Panc1 (cell line): ENCODE results near the gene TERT.

ENCODE experiments used
- TCF7L2 ChIP-seq: IDR thresholded peaks from 2 replicates; pipeline ENCODE4 v1.6.1; 2011; ENCODE audit warnings: mild to moderate bottlenecking, low read depth, low read length, inconsistent platforms
- TF ChIP-seq, protein P1 (sequence below), 2 experiments: IDR thresholded peaks; 2 replicates each; pipeline ENCODE4 v1.6.1; 2011 to 2012; ENCODE audit warnings: low read depth in 2 of 2, control low read depth in 1 of 2, low read length in 1 of 2, mild to moderate bottlenecking in 1 of 2, moderate library complexity in 1 of 2; ENCODE audit not compliant: insufficient read depth in 1 of 2
- TF ChIP-seq, protein P2 (sequence below): fragments of 450-650 bp; IDR thresholded peaks from 2 replicates; pipeline ENCODE4 v1.5.1; 2017; ENCODE audit warnings: mild to moderate bottlenecking

GRCh38 chr5:1219768-1220100 is 75.1 kb downstream of the TERT start:
- TF ChIP-seq, protein P1, sequence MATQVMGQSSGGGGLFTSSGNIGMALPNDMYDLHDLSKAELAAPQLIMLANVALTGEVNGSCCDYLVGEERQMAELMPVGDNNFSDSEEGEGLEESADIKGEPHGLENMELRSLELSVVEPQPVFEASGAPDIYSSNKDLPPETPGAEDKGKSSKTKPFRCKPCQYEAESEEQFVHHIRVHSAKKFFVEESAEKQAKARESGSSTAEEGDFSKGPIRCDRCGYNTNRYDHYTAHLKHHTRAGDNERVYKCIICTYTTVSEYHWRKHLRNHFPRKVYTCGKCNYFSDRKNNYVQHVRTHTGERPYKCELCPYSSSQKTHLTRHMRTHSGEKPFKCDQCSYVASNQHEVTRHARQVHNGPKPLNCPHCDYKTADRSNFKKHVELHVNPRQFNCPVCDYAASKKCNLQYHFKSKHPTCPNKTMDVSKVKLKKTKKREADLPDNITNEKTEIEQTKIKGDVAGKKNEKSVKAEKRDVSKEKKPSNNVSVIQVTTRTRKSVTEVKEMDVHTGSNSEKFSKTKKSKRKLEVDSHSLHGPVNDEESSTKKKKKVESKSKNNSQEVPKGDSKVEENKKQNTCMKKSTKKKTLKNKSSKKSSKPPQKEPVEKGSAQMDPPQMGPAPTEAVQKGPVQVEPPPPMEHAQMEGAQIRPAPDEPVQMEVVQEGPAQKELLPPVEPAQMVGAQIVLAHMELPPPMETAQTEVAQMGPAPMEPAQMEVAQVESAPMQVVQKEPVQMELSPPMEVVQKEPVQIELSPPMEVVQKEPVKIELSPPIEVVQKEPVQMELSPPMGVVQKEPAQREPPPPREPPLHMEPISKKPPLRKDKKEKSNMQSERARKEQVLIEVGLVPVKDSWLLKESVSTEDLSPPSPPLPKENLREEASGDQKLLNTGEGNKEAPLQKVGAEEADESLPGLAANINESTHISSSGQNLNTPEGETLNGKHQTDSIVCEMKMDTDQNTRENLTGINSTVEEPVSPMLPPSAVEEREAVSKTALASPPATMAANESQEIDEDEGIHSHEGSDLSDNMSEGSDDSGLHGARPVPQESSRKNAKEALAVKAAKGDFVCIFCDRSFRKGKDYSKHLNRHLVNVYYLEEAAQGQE (IDR thresholded peaks at IDR 0.05; ENCODE audit: insufficient read depth in 1 of 2, low read depth in 2 of 2, low read length in 1 of 2) = no peak
- TF ChIP-seq, protein P2, sequence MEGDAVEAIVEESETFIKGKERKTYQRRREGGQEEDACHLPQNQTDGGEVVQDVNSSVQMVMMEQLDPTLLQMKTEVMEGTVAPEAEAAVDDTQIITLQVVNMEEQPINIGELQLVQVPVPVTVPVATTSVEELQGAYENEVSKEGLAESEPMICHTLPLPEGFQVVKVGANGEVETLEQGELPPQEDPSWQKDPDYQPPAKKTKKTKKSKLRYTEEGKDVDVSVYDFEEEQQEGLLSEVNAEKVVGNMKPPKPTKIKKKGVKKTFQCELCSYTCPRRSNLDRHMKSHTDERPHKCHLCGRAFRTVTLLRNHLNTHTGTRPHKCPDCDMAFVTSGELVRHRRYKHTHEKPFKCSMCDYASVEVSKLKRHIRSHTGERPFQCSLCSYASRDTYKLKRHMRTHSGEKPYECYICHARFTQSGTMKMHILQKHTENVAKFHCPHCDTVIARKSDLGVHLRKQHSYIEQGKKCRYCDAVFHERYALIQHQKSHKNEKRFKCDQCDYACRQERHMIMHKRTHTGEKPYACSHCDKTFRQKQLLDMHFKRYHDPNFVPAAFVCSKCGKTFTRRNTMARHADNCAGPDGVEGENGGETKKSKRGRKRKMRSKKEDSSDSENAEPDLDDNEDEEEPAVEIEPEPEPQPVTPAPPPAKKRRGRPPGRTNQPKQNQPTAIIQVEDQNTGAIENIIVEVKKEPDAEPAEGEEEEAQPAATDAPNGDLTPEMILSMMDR = no peak
- TF ChIP-seq TCF7L2 = no peak
